Measurements from ENCODE around the gene LIN37.

The LIN37 gene

GRCh38 chr19:35736913-35737886, 11.2 kb upstream of the LIN37 start:
- no peak for DNase-seq

GRCh38 chr19:35738021-35738886, 10.1 kb upstream of the LIN37 start:
- DNase-seq: no peak

- no peak for DNase-seq
Observed at GRCh38 chr19:35738887-35739229, 9.5 kb upstream of the LIN37 start.

GRCh38 chr19:35739275-35740107, 8.9 kb upstream of the LIN37 start:
- no peak for DNase-seq

GRCh38 chr19:35740108-35740422, 8.3 kb upstream of the LIN37 start:
- DNase-seq: no peak

- DNase-seq: peak; percentile 98
Observed at GRCh38 chr19:35740423-35741202, 7.8 kb upstream of the LIN37 start.

GRCh38 chr19:35741203-35741515, 7.2 kb upstream of the LIN37 start:
- DNase-seq: no peak

GRCh38 chr19:35742121-35742724, 6.2 kb upstream of the LIN37 start, which contains the start of gene IGFLR1:
IGFLR1 (minus strand) TSS chr19:35742452; CDS start chr19:35741180, 1,272 bp downstream.
- peak; percentile 94 for DNase-seq

- no peak for DNase-seq
Observed at GRCh38 chr19:35743640-35744429, 4.5 kb upstream of the LIN37 start.

- DNase-seq: peak; percentile 98
Observed at GRCh38 chr19:35744430-35745327, 3.7 kb upstream of the LIN37 start.

GRCh38 chr19:35745328-35746086, 2.9 kb upstream of the LIN37 start, which contains the start of the genes PSENEN and U2AF1L4:
PSENEN (plus strand) TSS chr19:35745651; CDS start chr19:35745931, 280 bp downstream.
U2AF1L4 (minus strand) TSS chr19:35745418; CDS start chr19:35745391, 27 bp downstream.
- DNase-seq: peak; percentile 100

- no peak for DNase-seq
Observed at GRCh38 chr19:35746087-35746462, 2.3 kb upstream of the LIN37 start.

GRCh38 chr19:35746531-35746930, 1.8 kb upstream of the LIN37 start:
- DNase-seq: no peak

- no peak for DNase-seq
Observed at GRCh38 chr19:35750167-35750566, 1.8 kb downstream of the LIN37 start.

GRCh38 chr19:35751839-35752745, 3.7 kb downstream of the LIN37 start:
- no peak for DNase-seq

GRCh38 chr19:35752746-35753350, 4.5 kb downstream of the LIN37 start:
- DNase-seq: no peak

Measured in inflammatory macrophage treated with lipopolysaccharide for 4 hours (primary cell).